H9 (cell line): ENCODE data around the gene DEPDC5. TPM values are rescaled to one million over a fixed set of nuclear protein-coding genes. Genes with fewer than 3 reads are reported as not detected.

Experiments used
- DNase-seq: peaks from one replicate; pipeline ENCODE4 v3.0.0-alpha.2; 2017
- H2AFZ ChIP-seq: one replicate; pipeline ENCODE4 v1.6.1; 2013; ENCODE audit warnings: mild to moderate bottlenecking, low read length, control low read depth, moderate library complexity
- H2AK5ac ChIP-seq: 2 replicates; pipeline ENCODE4 v1.6.1; 2013; ENCODE audit warnings: low read length, control low read depth, mixed read lengths; ENCODE audit not compliant: insufficient read length
- H2BK120ac ChIP-seq: one replicate; pipeline ENCODE4 v1.6.1; 2013; ENCODE audit warnings: low read depth, mild to moderate bottlenecking, low read length, control low read depth, inconsistent platforms; ENCODE audit not compliant: poor library complexity, severe bottlenecking
- H2BK12ac ChIP-seq: 2 replicates; pipeline ENCODE4 v1.6.1; 2013; ENCODE audit warnings: low read length, control low read depth, mixed read lengths, low read depth; ENCODE audit not compliant: insufficient read length
- H2BK15ac ChIP-seq: 2 replicates; pipeline ENCODE4 v1.6.1; 2013; ENCODE audit warnings: low read depth, low read length, control low read depth
- H2BK20ac ChIP-seq: one replicate; pipeline ENCODE4 v1.6.1; 2013; ENCODE audit warnings: low read depth, mild to moderate bottlenecking, low read length, control low read depth, inconsistent platforms; ENCODE audit not compliant: poor library complexity, severe bottlenecking
- H2BK5ac ChIP-seq: 2 replicates; pipeline ENCODE4 v1.6.1; 2013; ENCODE audit warnings: low read length, control low read depth, mixed read lengths; ENCODE audit not compliant: insufficient read length
- H3K14ac ChIP-seq: 2 replicates; pipeline ENCODE4 v1.6.1; 2013; ENCODE audit warnings: low read length, control low read depth; ENCODE audit not compliant: insufficient read depth
- H3K18ac ChIP-seq: 2 replicates; pipeline ENCODE4 v1.6.1; 2013; ENCODE audit warnings: low read depth, mild to moderate bottlenecking, mixed read lengths, low read length, control low read depth; ENCODE audit not compliant: insufficient read length
- H3K23ac ChIP-seq: 2 replicates; pipeline ENCODE4 v1.6.1; 2013; ENCODE audit warnings: low read length, control low read depth, mixed read lengths, low read depth; ENCODE audit not compliant: insufficient read length
- H3K23me2 ChIP-seq: 2 replicates; pipeline ENCODE4 v1.6.1; 2013; ENCODE audit warnings: low read depth, mild to moderate bottlenecking, mixed read lengths, low read length, control low read depth; ENCODE audit not compliant: insufficient read length, poor library complexity, severe bottlenecking
- H3K27ac ChIP-seq: 2 replicates; pipeline ENCODE4 v1.5.1; 2013; ENCODE audit warnings: low read length, control low read depth, mixed read lengths, low read depth; ENCODE audit not compliant: insufficient read length
- H3K27me3 ChIP-seq: 2 replicates; pipeline ENCODE4 v1.6.1; 2013; ENCODE audit warnings: low read length, control low read depth, inconsistent platforms; ENCODE audit not compliant: insufficient read depth
- H3K4ac ChIP-seq: 2 replicates; pipeline ENCODE4 v1.6.1; 2013; ENCODE audit warnings: low read depth, mild to moderate bottlenecking, control low read depth, inconsistent platforms, low read length, moderate library complexity
- H3K4me1 ChIP-seq: 2 replicates; pipeline ENCODE4 v1.6.1; 2013; ENCODE audit warnings: low read length, control low read depth, inconsistent platforms; ENCODE audit not compliant: insufficient read depth
- H3K4me2 ChIP-seq: 2 replicates; pipeline ENCODE4 v1.6.1; 2013; ENCODE audit warnings: low read length, control low read depth, mixed read lengths; ENCODE audit not compliant: insufficient read length, insufficient read depth
- H3K56ac ChIP-seq: 2 replicates; pipeline ENCODE4 v1.6.1; 2013; ENCODE audit warnings: low read depth, mild to moderate bottlenecking, mixed read lengths, low read length, control low read depth; ENCODE audit not compliant: insufficient read length
- H3K79me1 ChIP-seq: 2 replicates; pipeline ENCODE4 v1.6.1; 2013; ENCODE audit warnings: low read depth, mild to moderate bottlenecking, moderate library complexity, low read length, control low read depth, inconsistent platforms; ENCODE audit not compliant: insufficient read depth, poor library complexity, severe bottlenecking
- H3K79me2 ChIP-seq: 2 replicates; pipeline ENCODE4 v1.6.1; 2013; ENCODE audit warnings: low read length, control low read depth, inconsistent platforms; ENCODE audit not compliant: insufficient read depth
- H3K9ac ChIP-seq: 2 replicates; pipeline ENCODE4 v1.6.1; 2013; ENCODE audit warnings: low read length, control low read depth, mixed read lengths; ENCODE audit not compliant: insufficient read length; ENCODE audit errors: extremely low read depth
- H3K9me3 ChIP-seq: one replicate; pipeline ENCODE4 v1.6.1; 2013; ENCODE audit warnings: low read depth, low read length, inconsistent platforms; ENCODE audit not compliant: control insufficient read depth
- H3T11ph ChIP-seq: one replicate; pipeline ENCODE4 v1.6.1; 2013; ENCODE audit warnings: mild to moderate bottlenecking, low read length, control low read depth, inconsistent platforms
- H4K20me1 ChIP-seq: one replicate; pipeline ENCODE4 v1.6.1; 2013; ENCODE audit not compliant: control insufficient read depth, insufficient read length, insufficient read depth
- H4K5ac ChIP-seq: 2 replicates; pipeline ENCODE4 v1.6.1; 2013; ENCODE audit warnings: low read depth, mild to moderate bottlenecking, mixed read lengths, low read length, control low read depth; ENCODE audit not compliant: insufficient read length
- H4K8ac ChIP-seq: replicated peaks from 2 replicates; pipeline ENCODE4 v1.6.1; 2013; ENCODE audit warnings: low read length, control low read depth, mixed read lengths, low read depth; ENCODE audit not compliant: insufficient read length
- H4K91ac ChIP-seq: 2 replicates; pipeline ENCODE4 v1.6.1; 2013; ENCODE audit warnings: low read depth, mild to moderate bottlenecking, moderate library complexity, mixed read lengths, low read length, control low read depth; ENCODE audit not compliant: insufficient read length
- H3K27ac Mint-ChIP-seq, 3 experiments: 2 replicates in 2 of 3; 3 replicates in 1 of 3; pipeline ENCODE4 v1.8.0; 2020 to 2021; ENCODE audit warnings: mixed read lengths in 3 of 3, mild to moderate bottlenecking in 1 of 3, moderate library complexity in 1 of 3
- H3K27me3 Mint-ChIP-seq: 2 replicates; pipeline ENCODE4 v1.8.0; 2021; ENCODE audit warnings: low read depth, mild to moderate bottlenecking, moderate library complexity, mixed read lengths
- H3K36me3 Mint-ChIP-seq, 3 experiments: 2 replicates in 2 of 3; 3 replicates in 1 of 3; pipeline ENCODE4 v1.8.0; 2020 to 2021; ENCODE audit warnings: low read depth in 3 of 3, mixed read lengths in 3 of 3; ENCODE audit not compliant: insufficient read depth in 1 of 3
- H3K4me1 Mint-ChIP-seq, 2 experiments: 2 replicates each; pipeline ENCODE4 v1.8.0; 2020; ENCODE audit warnings: mixed read lengths in 2 of 2
- H3K4me3 Mint-ChIP-seq, 2 experiments: 2 replicates in 1 of 2; 3 replicates in 1 of 2; pipeline ENCODE4 v1.8.0; 2020 to 2021; ENCODE audit warnings: mild to moderate bottlenecking in 2 of 2, mixed read lengths in 2 of 2, moderate library complexity in 1 of 2
- H3K9me3 Mint-ChIP-seq, 2 experiments: 2 replicates in 1 of 2; 3 replicates in 1 of 2; pipeline ENCODE4 v1.8.0; 2020; ENCODE audit warnings: mild to moderate bottlenecking in 2 of 2, mixed read lengths in 2 of 2, moderate library complexity in 1 of 2
- CTCF ChIP-seq: fragments of 200-600 bp; sonication (generic); conservative IDR thresholded peaks from 3 replicates; pipeline ENCODE4 v1.8.0; 2021; ENCODE audit warnings: antibody characterized with exemption, mild to moderate bottlenecking
- WGBS: extraction: QIAGEN DNeasy Blood & Tissue Kit; methylation state at CpG from one replicate; pipeline ENCODE4 v1.1.7; 2013; ENCODE audit warnings: missing lambda C conversion rate, low lambda C conversion rate, mixed read lengths; ENCODE audit not compliant: insufficient read length; ENCODE audit errors: extremely low coverage; 5-methylcytosine and 5-hydroxymethylcytosine counted together
- total RNA-seq: library from RNA; stranded (reverse); gene quantifications from 2 replicates; pipeline ENCODE4 v1.2.1, GENCODE V29; 2021

Gene DEPDC5
- total RNA-seq, 1 experiment from 2014 or later, result 29.2 TPM

GRCh38 chr22:31723723-31724122 is 30.1 kb upstream of the DEPDC5 start:
- Histone ChIP-seq H3K14ac (no peak overlapping the region), H4K5ac (no peak overlapping the region), H2AK5ac (no peak overlapping the region), H2AFZ (no peak overlapping the region), H3K4me1 (no peaks in the 10 kb centered on the region), H2BK5ac (no peak overlapping the region), H3K27ac (no peak overlapping the region), H3K56ac (no peak overlapping the region), H2BK12ac (no peak overlapping the region), H2BK20ac (no peak overlapping the region), H3K79me2 (peaks cover 2% of the 10 kb centered on the region; the same call in 1 of the 2 replicates), H3K23ac (no peak overlapping the region), H3K18ac (no peak overlapping the region), H3K4me2 (no peak overlapping the region), H2BK15ac (no peak overlapping the region), H3T11ph (no peak overlapping the region), H4K20me1 (no peaks in the 10 kb centered on the region), H3K79me1 (peaks cover 5% of the 10 kb centered on the region), H2BK120ac (no peak overlapping the region), H4K91ac (no peak overlapping the region), H3K27me3 (no peaks in the 10 kb centered on the region), H4K8ac (no peak overlapping the region), H3K9ac (no peak overlapping the region), H3K23me2 (no peaks in the 10 kb centered on the region), H3K9me3 (no peaks in the 10 kb centered on the region), H3K4ac (no peak overlapping the region)
- Mint-ChIP-seq H3K9me3 (peaks cover 2 to 3% of the 10 kb centered on the region in 2 experiments; a peak in 2 of 5 replicates), H3K4me3 (no peak overlapping the region), H3K4me1 (no peaks in the 10 kb centered on the region), H3K36me3 (peaks cover 36 to 76% (median 74%) of the 10 kb centered on the region in 3 experiments), H3K27ac (no peak overlapping the region), H3K27me3 (no peaks in the 10 kb centered on the region)
- TF ChIP-seq CTCF, result no peak
- WGBS, result no CpG with 5 or more reads among the region's 5 CpGs
- no peak for DNase-seq
